Measurements from ENCODE around the gene AP2M1.

The AP2M1 gene

GRCh38 chr3:184192889-184193288, 18.2 kb downstream of the AP2M1 start:
- TF ChIP-seq ELF4 (IDR thresholded peaks at IDR 0.05): no peak
- TF ChIP-seq SUZ12 (IDR thresholded peaks at IDR 0.05): no peak
- no peak for TF ChIP-seq TARDBP (IDR thresholded peaks at IDR 0.05)
- no peak for TF ChIP-seq ARNT (IDR thresholded peaks at IDR 0.05)
- TF ChIP-seq CTBP1 (IDR thresholded peaks at IDR 0.05; ENCODE audit: borderline replicate concordance): no peak
- no peak for TF ChIP-seq NFRKB (IDR thresholded peaks at IDR 0.05)
- no peak for TF ChIP-seq SP1 (IDR thresholded peaks at IDR 0.05)
- no peak for TF ChIP-seq L3MBTL2 (conservative IDR thresholded peaks at IDR 0.05)
- no peak for TF ChIP-seq LEF1 (IDR thresholded peaks at IDR 0.05; ENCODE audit: borderline replicate concordance)
- TF ChIP-seq, protein P1, sequence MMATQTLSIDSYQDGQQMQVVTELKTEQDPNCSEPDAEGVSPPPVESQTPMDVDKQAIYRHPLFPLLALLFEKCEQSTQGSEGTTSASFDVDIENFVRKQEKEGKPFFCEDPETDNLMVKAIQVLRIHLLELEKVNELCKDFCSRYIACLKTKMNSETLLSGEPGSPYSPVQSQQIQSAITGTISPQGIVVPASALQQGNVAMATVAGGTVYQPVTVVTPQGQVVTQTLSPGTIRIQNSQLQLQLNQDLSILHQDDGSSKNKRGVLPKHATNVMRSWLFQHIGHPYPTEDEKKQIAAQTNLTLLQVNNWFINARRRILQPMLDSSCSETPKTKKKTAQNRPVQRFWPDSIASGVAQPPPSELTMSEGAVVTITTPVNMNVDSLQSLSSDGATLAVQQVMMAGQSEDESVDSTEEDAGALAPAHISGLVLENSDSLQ (IDR thresholded peaks at IDR 0.05): no peak
- TF ChIP-seq BHLHE40 (IDR thresholded peaks at IDR 0.05; ENCODE audit: borderline replicate concordance): no peak
- TF ChIP-seq FOXK2 (IDR thresholded peaks at IDR 0.05): no peak
- ChIA-PET POLR2A (no interaction called here), CTCF (no interaction called here)
- DNase-seq (ENCODE audit: extremely low spot score): no peak

- DNase-seq (ENCODE audit: extremely low spot score): no peak
- TF ChIP-seq NFRKB (IDR thresholded peaks at IDR 0.05) (no peak), SUZ12 (IDR thresholded peaks at IDR 0.05) (no peak), FOXM1 (IDR thresholded peaks at IDR 0.05; ENCODE audit: borderline replicate concordance) (no peak)
- TF ChIP-seq, protein P1 (IDR thresholded peaks at IDR 0.05): no peak
- POLR2A ChIA-PET: interaction anchor here (1.6 kb wide), 1 partner anchor 8 kb away, joined by 6 read pairs; the partner anchor contains the start of gene ABCF3
- CTCF ChIA-PET: interaction anchor here (0.6 kb wide), 1 partner anchor 20 kb away, joined by 8 read pairs; no protein-coding TSS in a partner anchor
These were observed 19.4 kb downstream of the AP2M1 start for GRCh38 chr3:184193991-184194539.

DNA sequence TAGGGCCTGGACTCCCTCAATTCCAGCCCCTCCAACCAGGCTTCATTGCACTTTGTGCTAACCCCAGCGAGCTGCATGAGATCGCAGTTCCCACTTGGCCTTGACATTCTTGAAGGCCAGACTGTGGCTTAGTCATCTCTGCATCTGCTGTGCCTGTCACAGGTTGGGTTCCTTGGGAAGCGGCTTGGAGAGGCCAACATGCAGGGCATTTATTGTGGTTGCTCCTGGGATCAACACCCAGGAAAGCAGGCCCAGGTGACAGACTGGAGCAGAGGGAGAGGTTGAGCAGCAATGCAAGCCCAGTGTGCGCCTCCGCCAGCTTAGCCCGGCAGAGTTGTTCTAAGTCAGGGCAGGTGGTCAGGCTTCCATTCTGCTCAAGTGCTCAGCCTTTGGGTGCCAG, 21.9 kb downstream of the AP2M1 start:
- TF ChIP-seq FOXA1 (IDR thresholded peaks at IDR 0.05) (no peak), TARDBP (IDR thresholded peaks at IDR 0.05) (no peak), BHLHE40 (IDR thresholded peaks at IDR 0.05; ENCODE audit: borderline replicate concordance) (no peak), ZNF384 (IDR thresholded peaks at IDR 0.05) (no peak), SUZ12 (IDR thresholded peaks at IDR 0.05) (no peak), FOXM1 (IDR thresholded peaks at IDR 0.05; ENCODE audit: borderline replicate concordance) (no peak), L3MBTL2 (conservative IDR thresholded peaks at IDR 0.05) (no peak), NFRKB (IDR thresholded peaks at IDR 0.05) (no peak), FOXK2 (IDR thresholded peaks at IDR 0.05) (no peak), SP1 (IDR thresholded peaks at IDR 0.05) (no peak), ELF4 (IDR thresholded peaks at IDR 0.05) (no peak), HDGF (IDR thresholded peaks at IDR 0.05; ENCODE audit: borderline replicate concordance) (no peak), LEF1 (IDR thresholded peaks at IDR 0.05; ENCODE audit: borderline replicate concordance) (no peak), CTBP1 (IDR thresholded peaks at IDR 0.05; ENCODE audit: borderline replicate concordance) (no peak), ARNT (IDR thresholded peaks at IDR 0.05) (no peak)
- TF ChIP-seq, protein P1 (IDR thresholded peaks at IDR 0.05): no peak
- ChIA-PET CTCF (no interaction called here), POLR2A (interaction anchor here (1.2 kb wide), 1 partner anchor 62 kb away, joined by 3 read pairs; the partner anchor contains the start of gene EIF2B5)
- no peak for DNase-seq (ENCODE audit: extremely low spot score)

- CTCF ChIA-PET: interaction anchor here (0.5 to 0.7 kb wide), 2 partner anchors 42 to 183 kb away, joined by 4 to 5 read pairs; no protein-coding TSS in a partner anchor
- TF ChIP-seq ELF4 (IDR thresholded peaks at IDR 0.05) (no peak), FOXM1 (IDR thresholded peaks at IDR 0.05; ENCODE audit: borderline replicate concordance) (no peak), FOXK2 (IDR thresholded peaks at IDR 0.05) (no peak), FOXA1 (IDR thresholded peaks at IDR 0.05) (no peak), ARNT (IDR thresholded peaks at IDR 0.05) (no peak), HDGF (IDR thresholded peaks at IDR 0.05; ENCODE audit: borderline replicate concordance) (no peak), TARDBP (IDR thresholded peaks at IDR 0.05) (no peak), NFRKB (IDR thresholded peaks at IDR 0.05) (no peak), SP1 (IDR thresholded peaks at IDR 0.05) (no peak), CTBP1 (IDR thresholded peaks at IDR 0.05; ENCODE audit: borderline replicate concordance) (no peak), SUZ12 (IDR thresholded peaks at IDR 0.05) (no peak), BHLHE40 (IDR thresholded peaks at IDR 0.05; ENCODE audit: borderline replicate concordance) (no peak), LEF1 (IDR thresholded peaks at IDR 0.05; ENCODE audit: borderline replicate concordance) (no peak), L3MBTL2 (conservative IDR thresholded peaks at IDR 0.05) (no peak), ZNF384 (IDR thresholded peaks at IDR 0.05) (no peak)
- TF ChIP-seq, protein P1 (IDR thresholded peaks at IDR 0.05): no peak
- no peak for DNase-seq (ENCODE audit: extremely low spot score)
- POLR2A ChIA-PET: no interaction called here
These were observed 23.9 kb downstream of the AP2M1 start for GRCh38 chr3:184198509-184198908.

DNA sequence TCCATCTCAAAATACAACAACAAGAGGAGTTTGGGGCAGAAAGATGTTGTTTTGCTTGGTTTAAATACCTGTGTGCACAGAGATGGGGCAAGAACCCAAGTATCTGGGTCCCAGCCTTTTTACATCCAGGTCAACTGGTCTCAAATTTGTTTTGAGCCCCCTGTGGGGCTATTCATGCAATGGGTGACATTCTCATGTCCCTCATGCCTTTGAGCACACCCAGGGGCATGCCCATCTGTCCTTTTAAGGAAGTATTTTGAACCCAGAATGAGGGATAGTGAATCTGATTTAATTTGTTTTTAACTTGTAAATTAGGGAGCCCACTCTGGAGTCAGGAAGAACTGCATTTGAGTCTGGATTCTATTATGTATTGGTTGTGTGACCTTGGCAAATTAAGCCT, 26.2 kb downstream of the AP2M1 start:
- POLR2A ChIA-PET: no interaction called here
- CTCF ChIA-PET: no interaction called here
- DNase-seq (ENCODE audit: extremely low spot score): no peak
- no peak for TF ChIP-seq FOXA1 (IDR thresholded peaks at IDR 0.05)
- no peak for TF ChIP-seq CTBP1 (IDR thresholded peaks at IDR 0.05; ENCODE audit: borderline replicate concordance)
- TF ChIP-seq, protein P1 (IDR thresholded peaks at IDR 0.05): no peak
- TF ChIP-seq ELF4 (IDR thresholded peaks at IDR 0.05): no peak
- TF ChIP-seq SP1 (IDR thresholded peaks at IDR 0.05): no peak
- TF ChIP-seq LEF1 (IDR thresholded peaks at IDR 0.05; ENCODE audit: borderline replicate concordance): no peak
- no peak for TF ChIP-seq FOXK2 (IDR thresholded peaks at IDR 0.05)
